Measurements from ENCODE around the gene RAB8A. TPM values are rescaled to one million over a fixed set of nuclear protein-coding genes. Genes with fewer than 3 reads are reported as not detected.

Gene RAB8A
- total and polyA plus RNA-seq, 2 experiments from 2014 or later: 53.1 to 59.5 TPM

- Mint-ChIP-seq H3K27me3 (ENCODE audit: insufficient read depth, low read depth, poor library complexity) (peaks cover 50% of the 10 kb centered on the region), H3K9me3 (peaks cover 9% of the 10 kb centered on the region), H3K4me3 (peak overlapping the region; percentile 87), H3K27ac (peak overlapping the region; percentile 98), H3K36me3 (ENCODE audit: low read depth) (peaks cover 62% of the 10 kb centered on the region), H3K4me1 (peaks cover 33% of the 10 kb centered on the region)
- Histone ChIP-seq H3K4me3 (peak overlapping the region; percentile 90), H3K27ac (ENCODE audit: low read depth) (peak overlapping the region; percentile 95), H3F3A (replicated peaks; ENCODE audit: low read depth) (peaks cover 15% of the 10 kb centered on the region; the same call in 1 of the 2 replicates), H3K4me1 (ENCODE audit: insufficient read depth) (peaks cover 29% of the 10 kb centered on the region), H3K36me3 (ENCODE audit: insufficient read depth) (peaks cover 20% of the 10 kb centered on the region), H3K9me2 (ENCODE audit: insufficient read depth) (no peaks in the 10 kb centered on the region), H3K27me3 (ENCODE audit: insufficient read depth) (no peaks in the 10 kb centered on the region), H3K4me2 (peak overlapping the region; percentile 99), H4K20me1 (replicated peaks; ENCODE audit: insufficient read depth) (peaks cover 3% of the 10 kb centered on the region), H3K79me2 (replicated peaks; ENCODE audit: insufficient read depth) (peaks cover 59% of the 10 kb centered on the region), H2AFZ (no peak overlapping the region)
- ATAC-seq (no peak), DNase-seq (ENCODE audit: low spot score) (no peak)
- no peak for TF ChIP-seq ZNF331 (CRISPR knock-in tag; IDR thresholded peaks at IDR 0.05; ENCODE audit: low read depth)
Measured at GRCh38 chr19:16077984-16078758, 33.5 kb upstream of the RAB8A start.

DNA sequence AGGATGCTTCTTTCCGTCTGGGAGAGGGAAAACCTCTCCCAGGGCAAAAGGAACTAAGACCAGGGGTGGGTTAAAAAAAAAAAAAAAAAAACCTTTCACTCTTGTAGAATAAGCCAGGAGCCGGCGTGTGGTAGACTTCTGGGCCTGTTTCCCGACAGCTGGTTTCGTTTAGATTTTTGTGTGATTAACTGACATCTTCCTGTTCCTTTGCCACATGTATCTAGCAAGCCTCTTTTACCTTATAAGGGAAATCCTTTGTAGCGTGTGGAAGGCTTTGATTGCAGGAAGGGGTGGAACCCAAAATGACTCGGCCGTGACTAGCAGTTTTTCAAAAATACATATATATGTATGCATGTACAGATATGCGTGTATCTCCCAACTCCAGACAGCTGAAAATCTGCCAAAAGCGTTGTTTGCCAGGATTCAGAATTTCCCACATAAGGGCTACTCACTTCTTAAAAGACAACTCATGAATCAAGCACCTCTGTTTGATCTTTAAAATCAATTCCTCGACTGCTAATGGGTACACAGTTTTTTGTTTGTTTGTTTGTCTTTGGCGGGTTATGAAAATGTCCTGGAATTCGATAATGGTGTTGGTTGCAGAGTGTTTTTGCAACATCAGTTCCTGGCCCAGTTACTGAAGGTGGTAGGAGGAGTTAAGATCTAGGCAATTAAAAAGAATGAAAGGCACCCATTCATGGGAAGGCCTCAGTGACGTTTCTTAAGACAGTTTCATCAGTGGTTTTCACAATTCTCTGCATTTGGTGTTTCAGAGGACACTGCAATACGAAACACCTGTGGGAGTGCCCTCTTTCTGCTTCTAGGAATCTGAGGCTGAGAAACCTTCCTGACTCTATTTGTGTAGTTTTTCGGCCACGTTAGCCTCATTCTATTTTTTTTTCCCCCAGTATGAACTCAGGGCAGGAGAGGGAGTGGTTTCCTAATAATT, 32.7 kb upstream of the RAB8A start:
- Histone ChIP-seq H3K4me3 (peak overlapping the region; percentile 90), H3K27me3 (ENCODE audit: insufficient read depth) (no peaks in the 10 kb centered on the region), H3K27ac (ENCODE audit: low read depth) (peak overlapping the region; percentile 95), H2AFZ (no peak overlapping the region), H3K79me2 (replicated peaks; ENCODE audit: insufficient read depth) (peaks cover 68% of the 10 kb centered on the region), H3K9me2 (ENCODE audit: insufficient read depth) (no peaks in the 10 kb centered on the region), H3F3A (replicated peaks; ENCODE audit: low read depth) (peaks cover 15% of the 10 kb centered on the region; the same call in 1 of the 2 replicates), H3K4me1 (ENCODE audit: insufficient read depth) (peaks cover 29% of the 10 kb centered on the region), H3K36me3 (ENCODE audit: insufficient read depth) (peaks cover 27% of the 10 kb centered on the region), H4K20me1 (replicated peaks; ENCODE audit: insufficient read depth) (peaks cover 3% of the 10 kb centered on the region), H3K4me2 (peak overlapping the region; percentile 99)
- peak overlapping the region; percentile 98 for H3K27ac Mint-ChIP-seq
- H3K4me3 Mint-ChIP-seq: peak overlapping the region; percentile 87
- peak; percentile 68 for DNase-seq (ENCODE audit: low spot score)
- peaks cover 9% of the 10 kb centered on the region for H3K9me3 Mint-ChIP-seq
- peaks cover 50% of the 10 kb centered on the region for H3K27me3 Mint-ChIP-seq (ENCODE audit: insufficient read depth, low read depth, poor library complexity)
- H3K36me3 Mint-ChIP-seq (ENCODE audit: low read depth): peaks cover 71% of the 10 kb centered on the region
- no peak for ATAC-seq
- peaks cover 29% of the 10 kb centered on the region for H3K4me1 Mint-ChIP-seq
- TF ChIP-seq ETS1 (IDR thresholded peaks at IDR 0.05): no peak
- TF ChIP-seq, protein P1, sequence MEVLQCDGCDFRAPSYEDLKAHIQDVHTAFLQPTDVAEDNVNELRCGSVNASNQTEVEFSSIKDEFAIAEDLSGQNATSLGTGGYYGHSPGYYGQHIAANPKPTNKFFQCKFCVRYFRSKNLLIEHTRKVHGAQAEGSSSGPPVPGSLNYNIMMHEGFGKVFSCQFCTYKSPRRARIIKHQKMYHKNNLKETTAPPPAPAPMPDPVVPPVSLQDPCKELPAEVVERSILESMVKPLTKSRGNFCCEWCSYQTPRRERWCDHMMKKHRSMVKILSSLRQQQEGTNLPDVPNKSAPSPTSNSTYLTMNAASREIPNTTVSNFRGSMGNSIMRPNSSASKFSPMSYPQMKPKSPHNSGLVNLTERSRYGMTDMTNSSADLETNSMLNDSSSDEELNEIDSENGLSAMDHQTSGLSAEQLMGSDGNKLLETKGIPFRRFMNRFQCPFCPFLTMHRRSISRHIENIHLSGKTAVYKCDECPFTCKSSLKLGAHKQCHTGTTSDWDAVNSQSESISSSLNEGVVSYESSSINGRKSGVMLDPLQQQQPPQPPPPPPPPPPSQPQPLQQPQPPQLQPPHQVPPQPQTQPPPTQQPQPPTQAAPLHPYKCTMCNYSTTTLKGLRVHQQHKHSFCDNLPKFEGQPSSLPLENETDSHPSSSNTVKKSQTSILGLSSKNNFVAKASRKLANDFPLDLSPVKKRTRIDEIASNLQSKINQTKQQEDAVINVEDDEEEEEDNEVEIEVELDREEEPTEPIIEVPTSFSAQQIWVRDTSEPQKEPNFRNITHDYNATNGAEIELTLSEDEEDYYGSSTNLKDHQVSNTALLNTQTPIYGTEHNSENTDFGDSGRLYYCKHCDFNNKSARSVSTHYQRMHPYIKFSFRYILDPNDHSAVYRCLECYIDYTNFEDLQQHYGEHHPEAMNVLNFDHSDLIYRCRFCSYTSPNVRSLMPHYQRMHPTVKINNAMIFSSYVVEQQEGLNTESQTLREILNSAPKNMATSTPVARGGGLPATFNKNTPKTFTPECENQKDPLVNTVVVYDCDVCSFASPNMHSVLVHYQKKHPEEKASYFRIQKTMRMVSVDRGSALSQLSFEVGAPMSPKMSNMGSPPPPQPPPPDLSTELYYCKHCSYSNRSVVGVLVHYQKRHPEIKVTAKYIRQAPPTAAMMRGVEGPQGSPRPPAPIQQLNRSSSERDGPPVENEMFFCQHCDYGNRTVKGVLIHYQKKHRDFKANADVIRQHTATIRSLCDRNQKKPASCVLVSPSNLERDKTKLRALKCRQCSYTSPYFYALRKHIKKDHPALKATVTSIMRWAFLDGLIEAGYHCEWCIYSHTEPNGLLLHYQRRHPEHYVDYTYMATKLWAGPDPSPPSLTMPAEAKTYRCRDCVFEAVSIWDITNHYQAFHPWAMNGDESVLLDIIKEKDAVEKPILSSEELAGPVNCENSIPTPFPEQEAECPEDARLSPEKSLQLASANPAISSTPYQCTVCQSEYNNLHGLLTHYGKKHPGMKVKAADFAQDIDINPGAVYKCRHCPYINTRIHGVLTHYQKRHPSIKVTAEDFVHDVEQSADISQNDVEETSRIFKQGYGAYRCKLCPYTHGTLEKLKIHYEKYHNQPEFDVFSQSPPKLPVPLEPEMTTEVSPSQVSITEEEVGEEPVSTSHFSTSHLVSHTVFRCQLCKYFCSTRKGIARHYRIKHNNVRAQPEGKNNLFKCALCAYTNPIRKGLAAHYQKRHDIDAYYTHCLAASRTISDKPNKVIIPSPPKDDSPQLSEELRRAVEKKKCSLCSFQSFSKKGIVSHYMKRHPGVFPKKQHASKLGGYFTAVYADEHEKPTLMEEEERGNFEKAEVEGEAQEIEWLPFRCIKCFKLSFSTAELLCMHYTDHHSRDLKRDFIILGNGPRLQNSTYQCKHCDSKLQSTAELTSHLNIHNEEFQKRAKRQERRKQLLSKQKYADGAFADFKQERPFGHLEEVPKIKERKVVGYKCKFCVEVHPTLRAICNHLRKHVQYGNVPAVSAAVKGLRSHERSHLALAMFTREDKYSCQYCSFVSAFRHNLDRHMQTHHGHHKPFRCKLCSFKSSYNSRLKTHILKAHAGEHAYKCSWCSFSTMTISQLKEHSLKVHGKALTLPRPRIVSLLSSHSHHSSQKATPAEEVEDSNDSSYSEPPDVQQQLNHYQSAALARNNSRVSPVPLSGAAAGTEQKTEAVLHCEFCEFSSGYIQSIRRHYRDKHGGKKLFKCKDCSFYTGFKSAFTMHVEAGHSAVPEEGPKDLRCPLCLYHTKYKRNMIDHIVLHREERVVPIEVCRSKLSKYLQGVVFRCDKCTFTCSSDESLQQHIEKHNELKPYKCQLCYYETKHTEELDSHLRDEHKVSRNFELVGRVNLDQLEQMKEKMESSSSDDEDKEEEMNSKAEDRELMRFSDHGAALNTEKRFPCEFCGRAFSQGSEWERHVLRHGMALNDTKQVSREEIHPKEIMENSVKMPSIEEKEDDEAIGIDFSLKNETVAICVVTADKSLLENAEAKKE (CRISPR knock-in tag; IDR thresholded peaks at IDR 0.05): no peak
- TF ChIP-seq, protein P2, sequence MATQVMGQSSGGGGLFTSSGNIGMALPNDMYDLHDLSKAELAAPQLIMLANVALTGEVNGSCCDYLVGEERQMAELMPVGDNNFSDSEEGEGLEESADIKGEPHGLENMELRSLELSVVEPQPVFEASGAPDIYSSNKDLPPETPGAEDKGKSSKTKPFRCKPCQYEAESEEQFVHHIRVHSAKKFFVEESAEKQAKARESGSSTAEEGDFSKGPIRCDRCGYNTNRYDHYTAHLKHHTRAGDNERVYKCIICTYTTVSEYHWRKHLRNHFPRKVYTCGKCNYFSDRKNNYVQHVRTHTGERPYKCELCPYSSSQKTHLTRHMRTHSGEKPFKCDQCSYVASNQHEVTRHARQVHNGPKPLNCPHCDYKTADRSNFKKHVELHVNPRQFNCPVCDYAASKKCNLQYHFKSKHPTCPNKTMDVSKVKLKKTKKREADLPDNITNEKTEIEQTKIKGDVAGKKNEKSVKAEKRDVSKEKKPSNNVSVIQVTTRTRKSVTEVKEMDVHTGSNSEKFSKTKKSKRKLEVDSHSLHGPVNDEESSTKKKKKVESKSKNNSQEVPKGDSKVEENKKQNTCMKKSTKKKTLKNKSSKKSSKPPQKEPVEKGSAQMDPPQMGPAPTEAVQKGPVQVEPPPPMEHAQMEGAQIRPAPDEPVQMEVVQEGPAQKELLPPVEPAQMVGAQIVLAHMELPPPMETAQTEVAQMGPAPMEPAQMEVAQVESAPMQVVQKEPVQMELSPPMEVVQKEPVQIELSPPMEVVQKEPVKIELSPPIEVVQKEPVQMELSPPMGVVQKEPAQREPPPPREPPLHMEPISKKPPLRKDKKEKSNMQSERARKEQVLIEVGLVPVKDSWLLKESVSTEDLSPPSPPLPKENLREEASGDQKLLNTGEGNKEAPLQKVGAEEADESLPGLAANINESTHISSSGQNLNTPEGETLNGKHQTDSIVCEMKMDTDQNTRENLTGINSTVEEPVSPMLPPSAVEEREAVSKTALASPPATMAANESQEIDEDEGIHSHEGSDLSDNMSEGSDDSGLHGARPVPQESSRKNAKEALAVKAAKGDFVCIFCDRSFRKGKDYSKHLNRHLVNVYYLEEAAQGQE (IDR thresholded peaks at IDR 0.05; ENCODE audit: unreplicated experiment): no peak
- TF ChIP-seq NANOG (IDR thresholded peaks at IDR 0.05; ENCODE audit: borderline replicate concordance): no peak

Measured in GM23338 (cell line).